Inferior parietal cortex (tissue), 1 donor: ENCODE measurements around the gene PXMP2.

ENCODE experiments used
- DNase-seq: peaks from one replicate; pipeline ENCODE4 v3.0.0-alpha.2; 2016; ENCODE audit errors: extremely low spot score

Gene PXMP2

DNA sequence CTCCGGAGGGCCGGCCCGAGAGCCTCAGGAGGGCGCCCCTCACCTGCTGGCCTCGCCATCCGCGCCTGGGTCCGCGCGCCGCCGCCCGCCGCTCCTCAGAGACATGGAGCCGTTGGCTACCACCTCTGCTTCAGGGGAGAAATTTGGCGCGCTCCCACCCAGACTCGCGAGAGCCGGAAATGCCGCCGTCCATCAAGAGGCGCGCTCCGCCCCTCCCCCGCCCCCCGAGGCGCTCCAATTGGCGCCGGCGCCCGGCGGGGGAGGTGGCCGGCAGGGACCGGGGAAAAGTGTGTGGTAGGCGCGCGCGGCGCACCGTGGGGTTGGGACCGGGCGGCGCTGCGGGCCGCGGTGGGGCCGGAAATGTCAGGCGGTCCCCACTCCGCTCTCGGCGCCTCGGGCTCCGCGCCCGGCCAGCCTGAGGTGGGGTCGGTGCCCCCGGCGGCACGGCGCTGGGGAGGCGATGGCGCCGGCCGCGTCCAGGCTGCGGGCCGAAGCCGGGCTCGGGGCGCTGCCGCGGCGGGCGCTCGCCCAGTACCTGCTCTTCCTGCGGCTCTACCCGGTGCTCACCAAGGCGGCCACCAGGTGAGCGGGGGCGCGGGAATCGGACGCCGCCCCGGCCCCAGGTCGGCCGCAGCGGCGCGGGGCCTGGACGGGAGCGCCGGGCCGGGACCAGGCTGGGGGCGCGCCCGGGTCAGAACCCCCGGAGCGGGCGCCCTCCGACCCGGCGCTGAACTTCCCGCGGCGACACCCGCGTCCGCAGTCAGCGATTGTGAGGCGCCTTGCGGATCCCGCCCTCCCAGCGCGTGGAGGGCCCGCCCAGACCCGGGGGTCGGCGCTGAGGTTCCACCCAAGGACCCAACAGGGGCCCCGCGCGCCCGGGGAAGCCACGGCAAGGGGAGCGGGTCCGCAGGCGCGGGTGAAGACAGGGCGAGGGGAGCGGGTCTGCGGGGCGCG lies at the start of gene PXMP2, which contains the start of gene POLE:
TSS of gene PXMP2 (plus strand) at position 377 of the 954 bp plus-strand sequence. CDS start at position 461, 84 bp downstream.
TSS of gene POLE (minus strand) at position 132 of the 954 bp plus-strand sequence. CDS start at position 105, 27 bp downstream.
- DNase-seq, result peak; percentile 89

DNA sequence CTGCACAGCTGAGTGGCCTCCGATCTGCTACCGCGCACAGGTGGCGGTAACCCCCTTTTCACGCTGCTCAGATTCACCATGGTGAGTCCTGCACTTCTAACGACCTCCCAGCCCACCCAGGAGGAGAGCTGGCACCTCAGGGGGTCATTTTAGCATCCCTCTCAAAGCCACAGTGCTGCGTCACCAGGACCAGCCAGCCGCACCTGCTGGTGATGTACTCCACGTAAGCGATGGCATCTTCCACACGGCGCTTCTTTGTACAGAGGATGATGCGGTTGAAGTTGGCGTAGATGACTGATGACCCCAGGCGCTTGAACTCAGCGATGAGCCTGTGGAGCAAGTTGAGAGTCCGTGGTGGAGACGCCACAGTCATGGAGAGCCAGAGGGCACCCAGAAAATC lies 49.6 kb upstream of the PXMP2 start:
- no peak for DNase-seq

DNA sequence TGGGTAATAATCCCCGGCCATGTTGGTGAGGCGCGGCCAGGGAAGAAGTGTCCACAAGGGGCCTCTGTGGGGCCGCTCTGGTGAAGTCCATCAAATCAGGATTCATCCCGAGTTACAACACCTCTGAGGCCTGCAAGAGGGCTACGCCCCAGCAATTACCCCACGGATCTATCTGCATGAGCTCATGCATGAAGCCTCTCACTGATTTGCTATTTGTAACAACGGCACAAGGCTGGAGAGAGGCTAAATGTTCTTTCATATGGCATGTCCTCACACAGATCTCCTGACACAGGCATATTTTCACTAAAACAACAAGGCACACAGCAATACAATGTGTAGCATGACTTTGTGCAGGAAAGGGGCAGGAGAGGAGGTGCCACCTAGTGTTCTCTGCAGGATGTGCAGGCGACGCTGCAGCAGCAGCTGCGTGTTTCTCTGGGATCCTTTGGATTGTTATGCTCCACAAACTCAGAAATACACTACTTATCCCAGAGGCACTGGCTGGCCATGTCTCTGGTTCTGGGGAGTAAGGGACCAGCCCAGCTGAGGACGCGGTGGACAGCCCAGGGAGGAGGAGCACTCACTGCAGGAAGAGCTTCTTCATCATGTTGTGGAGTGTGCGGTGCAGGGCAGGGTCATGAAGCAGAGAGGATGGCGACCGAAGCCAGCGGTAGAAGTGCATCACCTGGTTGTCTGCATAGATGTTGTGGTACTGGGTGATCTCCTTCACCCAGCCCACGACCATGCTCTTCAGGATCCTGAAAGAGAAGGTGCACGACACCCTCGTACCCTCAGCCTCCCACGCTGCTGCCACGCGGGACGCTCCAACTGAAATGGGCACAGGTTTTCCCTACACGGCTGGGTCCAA lies 48.6 kb upstream of the PXMP2 start:
- DNase-seq, result peak; percentile 25

DNA sequence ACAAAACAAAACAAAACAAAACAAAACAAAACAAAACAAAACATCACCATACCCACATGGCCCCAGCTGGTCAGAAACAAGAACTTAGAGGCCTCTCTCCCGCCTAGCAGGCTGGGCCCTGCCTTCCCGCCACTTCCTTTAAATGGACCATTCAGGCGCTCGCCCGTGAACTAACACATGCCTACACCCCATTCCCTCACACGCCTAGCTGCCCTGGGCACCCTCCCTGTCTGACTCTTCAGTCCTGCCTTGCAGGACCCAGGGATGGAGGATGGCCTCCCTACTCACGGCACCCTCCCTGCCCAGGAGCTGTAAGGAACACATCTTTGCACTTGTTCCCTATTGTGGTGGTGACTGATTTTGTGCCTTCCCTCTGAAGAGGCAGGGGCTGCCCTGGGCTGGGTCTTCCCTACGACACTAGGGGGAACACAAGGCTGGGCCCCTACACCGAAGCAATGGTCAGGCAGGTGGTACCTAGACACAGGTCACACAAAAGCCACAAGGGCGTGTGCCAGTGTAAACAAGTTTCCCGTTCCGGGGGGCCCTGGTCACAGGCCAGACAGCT lies 47.3 kb upstream of the PXMP2 start:
- DNase-seq, result no peak

DNA sequence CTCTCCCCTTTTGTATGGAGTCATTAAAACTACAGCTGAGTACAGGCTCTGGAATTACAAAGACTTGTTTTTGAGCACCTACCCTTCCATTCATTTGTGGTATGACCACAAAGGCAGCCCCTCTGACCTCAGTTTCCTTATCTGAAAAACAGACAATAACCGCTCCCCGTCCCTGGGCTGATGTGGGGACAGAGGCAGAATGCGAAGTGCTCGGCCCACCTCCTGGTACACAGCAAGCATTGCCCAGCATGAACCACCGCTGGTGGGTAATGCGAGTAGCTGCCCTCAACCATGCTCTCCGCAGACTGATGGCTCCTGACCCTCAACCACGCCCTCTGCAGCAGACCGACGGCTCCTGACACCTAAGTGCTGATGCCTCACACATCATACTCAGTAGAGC lies 46.5 kb upstream of the PXMP2 start:
- DNase-seq, result no peak

DNA sequence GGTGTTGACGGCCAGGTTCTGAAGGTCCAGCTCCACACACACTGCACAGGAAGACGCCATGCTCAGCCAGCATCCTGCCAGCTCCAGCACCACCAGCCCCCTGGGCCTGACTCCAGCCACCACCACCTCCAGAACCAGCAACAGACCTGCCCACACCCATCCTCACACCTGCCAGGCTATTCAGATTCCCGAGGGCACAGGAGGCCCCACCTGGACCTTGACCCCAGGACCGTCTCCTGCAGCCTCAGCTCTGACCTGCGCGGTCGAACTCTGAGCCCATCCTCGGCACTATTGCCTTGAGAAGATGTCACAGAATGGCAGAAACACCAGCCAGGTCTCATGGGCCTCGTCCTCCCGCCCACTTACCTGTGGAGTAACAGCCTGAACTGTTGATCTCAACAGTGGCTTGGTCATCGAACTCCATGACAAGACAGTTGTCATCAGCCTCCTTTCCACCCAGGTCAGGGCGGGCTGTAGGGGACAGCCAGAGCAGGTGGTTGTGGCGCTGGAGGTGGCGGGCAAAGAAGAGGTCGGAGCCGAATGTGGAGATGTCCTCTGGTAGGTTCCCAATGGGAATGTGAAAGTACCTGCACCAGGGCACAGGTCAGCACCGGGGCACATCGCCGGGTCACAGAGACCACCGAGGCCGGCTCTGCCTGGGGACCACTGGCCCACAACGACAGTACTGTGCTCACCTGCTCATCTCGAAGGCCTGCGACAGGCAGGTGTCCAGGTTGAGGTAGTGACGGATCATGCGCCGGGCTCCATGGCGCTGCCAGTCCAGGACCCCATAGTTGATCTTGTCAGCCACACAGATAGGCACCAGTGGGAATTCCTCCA lies 45.4 kb upstream of the PXMP2 start:
- DNase-seq, result no peak

DNA sequence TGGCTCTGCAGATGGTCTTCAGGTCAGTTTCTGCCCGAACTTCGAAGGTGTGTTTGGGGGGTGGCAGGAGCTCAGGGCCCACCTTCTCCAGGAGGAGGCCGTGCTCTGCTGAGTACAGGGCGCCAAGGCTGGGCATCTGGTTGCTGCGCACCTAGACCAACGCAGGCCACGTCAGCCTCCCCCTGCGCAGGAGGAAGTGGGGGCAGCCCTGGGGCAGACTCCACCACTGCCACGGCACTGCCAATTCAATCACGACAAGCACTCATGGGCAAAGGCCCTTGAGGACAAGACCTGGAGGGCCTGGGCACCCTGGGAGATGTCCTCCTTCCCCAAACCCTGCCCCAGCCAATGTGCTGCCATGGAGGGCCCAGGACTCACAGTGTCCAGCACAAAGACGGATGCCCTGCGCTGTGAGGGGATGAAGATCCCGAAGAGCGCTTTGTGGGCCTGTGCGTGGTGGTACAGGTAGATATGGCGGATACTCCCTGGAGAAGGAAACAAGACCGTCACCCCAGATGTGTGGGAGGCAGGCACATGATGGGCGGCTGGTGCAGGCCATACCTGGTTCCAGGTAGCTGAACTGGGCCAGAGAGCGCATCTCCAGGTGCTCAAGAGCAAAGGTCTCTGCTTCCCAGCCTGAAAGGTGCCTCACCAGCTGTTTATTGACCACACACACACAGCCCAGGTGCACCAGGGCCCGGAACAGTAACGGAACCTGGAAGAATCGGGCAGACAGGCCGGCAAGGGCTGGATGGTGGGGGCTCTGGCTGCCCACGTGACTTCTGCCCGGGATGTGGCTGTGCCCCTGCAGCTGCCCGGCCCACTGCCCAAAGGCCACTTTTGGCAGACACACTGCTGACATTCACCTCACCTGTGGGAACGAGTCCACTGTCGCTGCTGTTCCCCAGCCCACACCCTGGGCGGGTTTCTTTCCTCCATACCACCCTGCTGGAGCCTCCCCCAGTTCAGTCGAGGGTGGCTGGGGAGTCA lies 44.2 kb upstream of the PXMP2 start:
- DNase-seq, result no peak

DNA sequence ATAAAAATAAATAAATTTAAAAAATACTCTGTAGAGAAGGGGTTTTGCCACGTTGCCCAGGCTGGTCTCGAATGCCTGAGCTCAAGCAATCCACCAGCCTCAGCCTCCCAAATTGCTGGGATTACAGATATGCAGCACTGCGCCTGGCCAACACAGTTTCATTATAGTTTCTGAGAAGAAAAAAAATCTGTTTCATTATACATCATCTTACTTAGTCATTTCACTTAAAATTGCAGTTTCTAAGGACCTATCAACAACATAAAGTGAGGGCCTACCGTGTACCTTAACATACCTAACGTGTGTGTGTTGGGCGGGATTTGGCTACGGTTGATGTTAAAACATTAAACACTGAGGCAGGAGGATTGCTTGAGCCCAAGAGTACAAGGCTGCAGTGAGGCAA lies 40.5 kb upstream of the PXMP2 start:
- no peak for DNase-seq

DNA sequence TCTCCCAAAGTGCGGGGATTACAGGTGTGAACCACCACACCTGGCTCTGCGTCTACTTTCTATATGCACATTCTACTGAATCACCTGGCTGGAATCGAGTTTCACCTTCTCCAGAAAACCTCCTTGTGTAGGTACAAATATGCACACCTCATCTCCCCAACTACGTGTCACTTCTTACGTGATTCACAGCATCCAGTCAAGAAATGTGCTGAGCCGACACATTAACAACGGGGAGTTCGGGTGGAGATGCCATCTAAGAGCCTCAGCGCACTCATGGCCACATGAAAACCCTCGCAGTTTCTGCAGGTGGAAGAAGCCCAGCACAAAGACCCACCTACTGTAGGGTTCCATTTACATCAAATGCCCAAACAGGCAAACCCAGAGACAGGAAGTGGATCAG lies 39.5 kb upstream of the PXMP2 start:
- DNase-seq, result no peak

DNA sequence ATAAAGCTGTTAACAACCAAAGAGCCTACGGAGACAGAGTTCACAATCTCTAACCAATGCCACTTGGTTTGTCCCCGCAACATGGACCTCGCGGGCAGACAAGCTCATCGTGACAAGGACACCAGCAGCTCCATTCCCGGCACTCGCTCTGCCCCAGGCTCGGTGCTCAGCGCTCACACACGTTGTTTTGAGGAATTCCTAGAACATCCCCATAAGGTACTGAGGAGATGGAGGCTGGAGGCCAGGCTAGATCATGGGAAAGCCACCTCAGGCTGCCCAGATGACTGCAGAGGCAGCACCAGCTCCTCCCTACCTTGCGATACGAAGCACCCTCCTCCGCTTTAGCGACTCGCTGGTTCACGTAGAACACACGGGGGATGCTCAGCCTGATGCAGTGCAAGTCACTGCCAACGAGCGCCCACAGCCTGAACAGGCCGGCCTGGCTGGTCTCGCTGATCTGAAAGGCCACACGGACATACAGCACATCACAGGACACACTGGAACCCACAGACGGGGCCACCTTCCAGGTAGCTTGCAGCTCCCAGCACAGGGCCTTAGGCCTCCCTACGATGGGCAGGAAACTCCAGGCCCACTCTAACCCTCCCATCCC lies 38.7 kb upstream of the PXMP2 start:
- DNase-seq, result no peak

DNA sequence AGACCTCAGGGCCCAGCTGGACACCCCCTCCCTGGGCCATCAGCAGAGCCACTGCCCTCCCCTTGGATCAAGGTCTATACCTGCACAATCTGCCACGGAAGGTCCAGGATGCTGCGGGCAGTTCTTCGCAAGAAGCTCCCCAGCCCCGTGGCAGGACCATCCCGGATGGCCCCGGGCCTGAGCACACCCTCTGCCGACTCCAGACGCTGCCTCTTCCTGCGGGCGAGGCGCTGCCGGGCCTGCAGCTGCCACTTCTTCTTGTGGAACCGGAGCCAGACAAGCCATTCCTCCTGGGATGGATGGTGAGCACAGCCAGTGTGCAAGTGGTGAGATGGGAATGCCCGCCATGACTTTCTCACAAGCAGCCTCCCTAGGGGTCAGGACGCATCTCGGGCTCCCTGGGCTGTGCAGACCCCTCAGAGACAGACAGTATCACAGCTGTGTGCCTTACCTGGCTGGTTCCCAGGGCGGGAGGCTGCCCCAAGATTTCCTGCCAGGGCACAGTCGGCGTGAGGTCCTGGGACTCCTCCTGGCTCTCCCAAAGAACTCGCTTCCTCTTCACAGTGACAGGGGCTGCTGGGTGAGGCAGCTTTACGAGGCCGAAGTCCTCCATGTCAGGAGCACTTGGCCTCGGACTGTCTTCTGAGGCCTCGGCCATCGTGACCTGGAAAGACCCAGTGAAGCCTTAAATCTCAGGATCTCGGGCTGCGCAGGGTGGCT lies 38.0 kb upstream of the PXMP2 start:
- DNase-seq, result no peak

DNA sequence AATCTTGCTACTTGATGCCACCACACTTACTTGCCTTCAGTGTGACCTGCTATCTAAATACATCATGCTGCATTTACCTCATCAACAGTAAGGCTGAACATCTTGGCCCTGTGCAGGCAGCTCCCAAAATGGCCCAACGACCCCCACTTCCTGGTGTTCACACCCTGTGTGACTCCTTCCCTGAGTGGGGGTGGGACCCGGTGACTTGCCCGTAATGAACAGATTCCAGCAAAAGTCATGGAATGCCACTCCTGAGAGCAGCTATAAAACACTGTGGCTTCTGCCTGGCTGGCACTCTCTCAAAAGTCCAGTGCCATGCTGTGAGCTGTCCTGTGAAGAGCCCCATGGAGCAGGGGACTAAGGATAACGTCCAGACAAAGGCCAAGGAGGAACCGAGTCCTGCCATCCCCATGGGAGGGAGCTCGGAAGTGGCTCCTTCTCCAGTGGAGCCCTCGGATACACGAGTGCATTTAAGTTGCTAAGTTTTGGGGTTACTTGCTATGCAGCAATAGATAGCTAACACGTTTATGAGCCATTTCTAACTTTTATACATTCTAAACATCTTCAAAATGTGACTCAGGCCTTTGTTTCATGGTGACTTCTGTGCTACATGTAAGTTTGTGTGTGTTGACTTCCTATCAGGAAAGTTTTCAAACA lies 35.8 kb upstream of the PXMP2 start:
- no peak for DNase-seq

DNA sequence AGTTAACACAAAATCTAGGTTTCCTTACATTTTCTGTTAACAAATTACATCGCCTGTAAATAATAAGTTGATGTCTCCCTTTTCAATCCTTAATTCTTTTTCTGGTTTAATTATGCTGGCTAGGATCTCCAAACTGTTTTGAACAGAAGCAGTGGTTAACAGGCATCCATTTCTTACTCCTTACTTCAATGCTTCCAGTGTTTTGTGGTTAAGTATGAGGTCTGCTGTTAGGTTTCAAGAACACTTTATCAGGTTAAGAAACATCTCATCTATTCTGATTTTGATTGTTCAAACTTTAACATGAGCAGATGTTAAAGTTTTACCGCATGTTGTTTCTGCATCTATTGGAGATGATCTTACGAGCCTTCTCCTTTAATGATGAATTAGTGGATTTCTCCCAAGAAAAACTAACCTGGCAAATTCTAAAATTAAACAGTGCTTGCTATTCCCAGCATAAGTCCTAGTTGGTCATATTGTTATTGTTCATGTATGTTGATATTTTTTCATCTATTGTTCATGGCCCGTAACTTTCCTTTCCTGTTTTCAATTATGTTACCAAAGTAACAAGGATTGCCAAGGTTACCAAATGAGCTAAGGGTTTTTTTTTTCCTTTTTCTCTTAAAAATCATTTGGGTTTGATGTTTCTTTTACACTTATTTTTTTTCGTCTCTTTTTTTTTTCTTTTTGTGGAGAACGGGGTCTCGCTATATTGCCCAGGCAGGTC lies 33.7 kb upstream of the PXMP2 start:
- no peak for DNase-seq

DNA sequence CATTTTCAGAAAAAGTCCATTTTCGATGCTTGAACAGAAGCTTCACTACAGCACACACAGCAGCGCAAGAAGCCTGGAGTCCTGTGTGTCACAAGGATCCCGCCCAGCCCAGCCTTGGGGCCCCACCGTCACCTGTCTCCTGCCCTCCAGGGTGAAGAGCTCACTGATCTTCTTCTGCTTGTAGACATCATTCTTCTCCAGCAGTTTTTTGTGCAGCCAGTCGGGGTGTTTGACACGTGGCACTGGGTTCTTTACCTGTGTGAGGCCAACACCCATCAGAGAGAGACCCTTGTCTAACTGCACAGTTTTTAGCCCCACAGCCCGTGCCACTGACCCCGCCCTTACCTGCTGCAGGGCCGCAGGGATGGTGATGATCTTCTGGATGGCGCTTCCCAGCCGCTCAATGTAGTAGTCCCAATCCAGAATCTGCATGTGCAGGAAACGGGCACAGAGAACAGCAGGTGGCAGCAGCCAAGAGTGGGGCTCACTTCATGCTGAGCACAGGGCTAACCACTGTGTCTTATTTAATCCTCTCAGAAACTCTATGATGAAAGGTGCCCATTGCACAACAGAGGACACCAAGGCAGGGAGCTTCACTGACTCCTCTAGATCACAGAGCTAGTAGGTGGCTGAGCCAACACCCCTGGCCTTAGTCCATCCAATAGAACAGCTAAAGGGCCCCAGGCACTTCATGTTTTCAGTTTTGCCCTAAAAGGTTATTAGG lies 30.2 kb upstream of the PXMP2 start:
- DNase-seq, result no peak

DNA sequence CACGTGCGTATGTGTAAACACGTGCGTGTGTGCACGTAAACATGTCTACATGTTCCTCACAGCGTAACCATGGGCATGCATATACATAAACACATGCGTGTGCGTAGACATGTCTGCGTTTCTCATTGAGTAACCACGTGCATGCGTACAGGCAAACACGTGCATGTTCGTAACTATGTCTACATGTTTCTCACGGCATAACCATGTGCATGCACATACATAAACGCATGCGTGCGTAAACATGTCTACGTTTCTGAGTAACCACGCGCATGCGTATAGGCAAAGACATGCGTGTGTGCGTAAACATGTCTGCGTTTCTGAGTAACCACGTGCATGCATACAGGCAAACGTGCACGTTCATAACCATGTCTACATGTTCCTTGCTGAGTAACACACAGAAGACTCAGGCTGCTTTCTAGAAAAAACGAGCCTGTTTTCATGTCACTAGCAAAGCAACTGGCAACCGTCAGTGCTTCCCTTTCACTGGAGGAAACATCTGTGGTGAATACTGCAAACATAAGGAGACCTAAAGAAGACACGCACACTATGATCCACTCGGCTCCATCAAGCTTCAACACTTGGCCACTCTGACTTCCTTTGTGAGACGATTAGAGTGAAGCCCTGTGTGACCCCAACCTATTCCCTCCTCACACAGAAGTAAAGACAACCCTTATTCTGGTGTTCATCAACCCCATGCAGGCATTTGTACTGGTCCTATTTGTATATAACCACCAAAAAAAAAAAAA lies 29.1 kb upstream of the PXMP2 start:
- DNase-seq, result no peak

DNA sequence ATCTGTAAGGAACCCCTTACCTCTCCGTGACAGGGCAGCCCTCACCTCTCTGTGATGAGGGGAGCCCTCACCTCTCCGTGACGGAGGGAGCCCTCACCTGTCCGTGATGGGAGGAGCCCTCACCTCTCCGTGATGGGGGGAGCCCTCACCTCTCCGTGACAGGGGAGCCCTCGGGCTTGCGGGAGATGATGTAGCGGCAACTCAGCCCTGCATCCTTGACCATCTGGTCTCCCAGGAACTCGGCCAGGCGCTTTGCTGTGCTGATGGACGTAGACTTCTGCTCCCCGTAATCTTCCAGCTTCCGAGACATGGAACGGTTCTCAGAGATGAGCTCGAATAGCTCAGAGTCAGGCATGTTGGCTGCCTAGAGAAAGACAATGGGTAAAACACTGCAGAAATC lies 28.2 kb upstream of the PXMP2 start:
- no peak for DNase-seq
